T-helper 1 cell (primary cell): Measurements from ENCODE around the gene RUNX2.
"Not testable (repeated sequence)": the region's sequence is repeated elsewhere in the genome, so short reads cannot be mapped to it uniquely, and the experiment has no call there.

Experiments
- DNase-seq, 5 donors: peaks; one replicate each; pipeline ENCODE4 v3.0.0-alpha.2; 2012 to 2020

Gene RUNX2

GRCh38 chr6:45657226-45657625, 329.1 kb downstream of the RUNX2 start:
- DNase-seq = no peak

GRCh38 chr6:45658400-45658799, 330.3 kb downstream of the RUNX2 start:
- DNase-seq = no peak

- DNase-seq = no peak
Observed at GRCh38 chr6:45658958-45659357, 330.8 kb downstream of the RUNX2 start.

GRCh38 chr6:45661661-45662060, 333.5 kb downstream of the RUNX2 start:
- no peak for DNase-seq

GRCh38 chr6:45663251-45664221, 335.4 kb downstream of the RUNX2 start:
- DNase-seq = peak in 2 of 5 donors; percentile 19 to 63

GRCh38 chr6:45664707-45665106, 336.6 kb downstream of the RUNX2 start:
- no peak for DNase-seq

- no peak for DNase-seq
Observed at GRCh38 chr6:45665859-45666258, 337.7 kb downstream of the RUNX2 start.

GRCh38 chr6:45666846-45667245, 338.7 kb downstream of the RUNX2 start:
- DNase-seq = no peak

- DNase-seq = no peak
Observed at GRCh38 chr6:45667300-45667699, 339.2 kb downstream of the RUNX2 start.

- DNase-seq = no peak
Observed at GRCh38 chr6:45667766-45668165, 339.6 kb downstream of the RUNX2 start.

- DNase-seq = no peak
Observed at GRCh38 chr6:45668705-45669104, 340.6 kb downstream of the RUNX2 start.

- DNase-seq = not testable (repeated sequence)
Observed at GRCh38 chr6:45673167-45673566, 345.0 kb downstream of the RUNX2 start.

- DNase-seq = not testable (repeated sequence)
Observed at GRCh38 chr6:45675166-45675565, 347.0 kb downstream of the RUNX2 start.

GRCh38 chr6:45675634-45676033, 347.5 kb downstream of the RUNX2 start:
- DNase-seq = no peak

- no peak for DNase-seq
Observed at GRCh38 chr6:45676380-45676779, 348.2 kb downstream of the RUNX2 start.

- peak in 3 of 5 donors; percentile 23 to 79 (median 24) for DNase-seq
Observed at GRCh38 chr6:45677381-45678284, 349.5 kb downstream of the RUNX2 start.

- no peak for DNase-seq
Observed at GRCh38 chr6:45678285-45678607, 350.1 kb downstream of the RUNX2 start.

GRCh38 chr6:45679163-45679562, 351.0 kb downstream of the RUNX2 start:
- no peak for DNase-seq

- DNase-seq = no peak
Observed at GRCh38 chr6:45679631-45680030, 351.5 kb downstream of the RUNX2 start.

- peak in 1 of 5 donors; percentile 66 for DNase-seq
Observed at GRCh38 chr6:45681860-45682511, 353.9 kb downstream of the RUNX2 start.

GRCh38 chr6:45684476-45684875, 356.3 kb downstream of the RUNX2 start:
- no peak for DNase-seq

- DNase-seq = no peak
Observed at GRCh38 chr6:45685076-45685475, 356.9 kb downstream of the RUNX2 start.
